K562 (cell line): Measurements from ENCODE around the gene SHOC1. TPM values are rescaled to one million over a fixed set of nuclear protein-coding genes. Genes with fewer than 3 reads are reported as not detected.

Experiments used
- ATAC-seq: fragments of 200-7000 bp; cut with Tn5 transposase; 3 replicates; pipeline ENCODE4 v1.9.1; 2020; ENCODE audit warnings: moderate library complexity
- BruUV-seq: library from RNA; stranded (reverse); fragments of 400-500 nt; replicated peaks from 2 replicates; lab custom pipeline; 2021; lab: Mats Ljungman, UMichigan
- CTCF ChIA-PET: fragments of 300-600 bp; formaldehyde crosslinking; extraction: SDS; loops from one replicate; lab custom pipeline; 2021; ENCODE audit warnings: low intra/inter-chr PET ratio; lab: Yijun Ruan, JAX
- POLR2A ChIA-PET: fragments of 300-600, 350-650 bp; sonication (Branson Sonifier 250); formaldehyde crosslinking; extraction: SDS; loops from one replicate; lab custom pipeline; 2021; ENCODE audit warnings: antibody characterized with exemption, inconsistent platforms; lab: Yijun Ruan, JAX
- DNase-seq, 4 experiments: peaks; one replicate each; pipeline versions ENCODE4 v3.0.0 to v3.0.0-alpha.2; 2011 to 2018; ENCODE audit warnings: low spot score in 3 of 4, mixed read lengths in 3 of 4; ENCODE audit errors: extremely low read depth in 1 of 4
- FAIRE-seq: peaks from 2 replicates; lab custom pipeline; 2011; peaks lifted over from hg19 to GRCh38; lab: Jason Lieb, UNC
- H2AFZ ChIP-seq: 2 replicates; pipeline ENCODE4 v1.6.0; 2011; ENCODE audit warnings: low read depth, low read length, control low read depth, inconsistent platforms
- H3K27ac ChIP-seq: fragments of 200-600 bp; 3 replicates; pipeline ENCODE4 v1.8.0; 2011; ENCODE audit warnings: low read depth, mild to moderate bottlenecking, control low read depth, inconsistent platforms, low read length, moderate library complexity, mixed read lengths; ENCODE audit errors: extremely low read depth
- H3K27me3 ChIP-seq, 2 experiments: fragments of 300-600 bp in 1 of 2; 2 replicates in 1 of 2; 3 replicates in 1 of 2; pipeline versions ENCODE4 v1.6.0 to v1.8.0; 2011; ENCODE audit warnings: inconsistent platforms in 2 of 2, low read length in 2 of 2, mild to moderate bottlenecking in 1 of 2, mixed read lengths in 1 of 2, moderate library complexity in 1 of 2; ENCODE audit not compliant: control insufficient read depth in 2 of 2, insufficient read depth in 2 of 2
- H3K36me3 ChIP-seq: fragments of 300-600 bp; 3 replicates; pipeline ENCODE4 v1.8.0; 2011; ENCODE audit warnings: mild to moderate bottlenecking, low read length, inconsistent platforms; ENCODE audit not compliant: control insufficient read depth, insufficient read depth
- H3K4me1 ChIP-seq, 2 experiments: fragments of 200-600 bp in 1 of 2; replicated peaks in 1 of 2; 2 replicates in 1 of 2; 3 replicates in 1 of 2; pipeline versions ENCODE4 v1.5.1 to v1.8.0; 2011; ENCODE audit warnings: inconsistent platforms in 2 of 2, low read length in 2 of 2, mild to moderate bottlenecking in 1 of 2, mixed read lengths in 1 of 2, moderate library complexity in 1 of 2; ENCODE audit not compliant: control insufficient read depth in 2 of 2, insufficient read depth in 2 of 2
- H3K4me2 ChIP-seq: 2 replicates; pipeline ENCODE4 v1.6.1; 2011; ENCODE audit warnings: low read length, control low read depth, inconsistent platforms, mixed read lengths; ENCODE audit not compliant: insufficient read depth
- H3K4me3 ChIP-seq: fragments of 200-600 bp; sonication (generic), shearing (Covaris generic); 2 replicates; pipeline ENCODE4 v1.5.1; 2016; ENCODE audit warnings: control low read depth, inconsistent platforms
- H3K79me2 ChIP-seq: fragments of 200-600 bp; 3 replicates; pipeline ENCODE4 v1.8.0; 2011; ENCODE audit warnings: low read length, inconsistent platforms; ENCODE audit not compliant: control insufficient read depth, insufficient read depth
- H3K9ac ChIP-seq, 2 experiments: 2 replicates each; pipeline versions ENCODE4 v1.6.0 to v1.6.1; 2011; ENCODE audit warnings: low read depth in 2 of 2, low read length in 2 of 2, control low read depth in 1 of 2, inconsistent platforms in 1 of 2, mild to moderate bottlenecking in 1 of 2, mixed read lengths in 1 of 2; ENCODE audit not compliant: insufficient read depth in 1 of 2
- H3K9me1 ChIP-seq: one replicate; pipeline ENCODE4 v1.6.0; 2011; ENCODE audit warnings: inconsistent platforms, mild to moderate bottlenecking, low read length, moderate library complexity; ENCODE audit not compliant: control insufficient read depth, insufficient read depth
- H3K9me3 ChIP-seq: replicated peaks from 2 replicates; pipeline ENCODE4 v1.5.1; 2011; ENCODE audit warnings: low read depth, low read length, inconsistent platforms; ENCODE audit not compliant: control insufficient read depth, insufficient read depth
- H4K20me1 ChIP-seq: replicated peaks from 2 replicates; pipeline ENCODE4 v1.6.1; 2011; ENCODE audit warnings: low read length, inconsistent platforms, mixed read lengths; ENCODE audit not compliant: control insufficient read depth, insufficient read depth
- ADNP ChIP-seq: fragments of 200-800 bp; sonication (Bioruptor generic); IDR thresholded peaks from 2 replicates; pipeline ENCODE4 v1.6.1; 2016; ENCODE audit warnings: missing genetic modification characterization, missing compliant biosample characterization
- CBFA2T3 ChIP-seq: fragments of 450-650 bp; IDR thresholded peaks from 2 replicates; pipeline ENCODE4 v1.6.1; 2017
- CC2D1A ChIP-seq: fragments of 450-650 bp; IDR thresholded peaks from 2 replicates; pipeline ENCODE4 v1.6.1; 2017; ENCODE audit warnings: mild to moderate bottlenecking
- KLF6 ChIP-seq: fragments of 250-450 bp; sonication (Bioruptor Pico); IDR thresholded peaks from 2 replicates; pipeline ENCODE4 v1.4.0; 2020; ENCODE audit warnings: mild to moderate bottlenecking, moderate library complexity, borderline replicate concordance
- PHF8 ChIP-seq: fragments of 200-600 bp; sonication (generic); IDR thresholded peaks from 2 replicates; pipeline ENCODE4 v1.6.1; 2012; ENCODE audit warnings: mixed run types, mild to moderate bottlenecking, inconsistent platforms, low read length, moderate library complexity, borderline replicate concordance
- POLR2H ChIP-seq: IDR thresholded peaks from 2 replicates; pipeline ENCODE4 v1.6.1; 2016; ENCODE audit warnings: missing genetic modification characterization, low read depth, mild to moderate bottlenecking, control low read depth, missing compliant biosample characterization, moderate library complexity
- RAD21 ChIP-seq, 2 experiments: fragments of 250-450 bp in 1 of 2; fragments of 450-650 bp in 1 of 2; sonication (Bioruptor Pico) in 1 of 2; formaldehyde crosslinking in 1 of 2; IDR thresholded peaks in 1 of 2; conservative IDR thresholded peaks in 1 of 2; 2 replicates each; pipeline versions ENCODE4 v1.4.0 to v1.8.0; 2020 to 2022; ENCODE audit warnings: mild to moderate bottlenecking in 2 of 2, moderate library complexity in 1 of 2
- SMARCE1 ChIP-seq: fragments of 450-650 bp; IDR thresholded peaks from 2 replicates; pipeline ENCODE4 v1.7.1; 2016; ENCODE audit warnings: mild to moderate bottlenecking
- SMC3 ChIP-seq: conservative IDR thresholded peaks from 2 replicates; pipeline ENCODE4 v1.6.1; 2011; ENCODE audit warnings: low read depth, low read length, improper control_type of control experiment; ENCODE audit not compliant: insufficient read depth
- SOX6 ChIP-seq: fragments of 450-650 bp; IDR thresholded peaks from 2 replicates; pipeline ENCODE4 v1.6.1; 2014; ENCODE audit warnings: mild to moderate bottlenecking
- SRSF1 ChIP-seq: fragments of 200-400 bp; formaldehyde crosslinking; IDR thresholded peaks from 2 replicates; pipeline ENCODE4 v1.6.1; 2017; ENCODE audit warnings: mild to moderate bottlenecking, low read depth, low read length, moderate library complexity
- TRIM24 ChIP-seq, 2 experiments: fragments of 450-650 bp; IDR thresholded peaks; 2 replicates each; pipeline ENCODE4 v1.6.1; 2016
- TRIM25 ChIP-seq: fragments of 450-650 bp; IDR thresholded peaks from 2 replicates; pipeline ENCODE4 v1.7.0; 2016; ENCODE audit warnings: borderline replicate concordance
- YY1 ChIP-seq, 3 experiments: IDR thresholded peaks; 2 replicates each; pipeline ENCODE4 v1.6.1; 2011; ENCODE audit warnings: low read length in 2 of 3, mild to moderate bottlenecking in 2 of 3, moderate library complexity in 2 of 3, borderline replicate concordance in 1 of 3, control low read depth in 1 of 3, low read depth in 1 of 3; ENCODE audit not compliant: insufficient read depth in 3 of 3, insufficient replicate concordance in 2 of 3, control insufficient read depth in 1 of 3, insufficient read length in 1 of 3; ENCODE audit errors: extremely low read depth in 1 of 3
- ZNF76 ChIP-seq: fragments of 250-450 bp; sonication (Bioruptor Pico); IDR thresholded peaks from 2 replicates; pipeline ENCODE4 v1.4.0; 2020; ENCODE audit warnings: mild to moderate bottlenecking, moderate library complexity, borderline replicate concordance
- ZZZ3 ChIP-seq: fragments of 450-650 bp; IDR thresholded peaks from 2 replicates; pipeline ENCODE4 v1.6.1; 2016; ENCODE audit warnings: antibody characterized with exemption, mild to moderate bottlenecking, moderate library complexity
- WGBS: fragments of 100-300 bp; shearing (Covaris generic); methylation state at CpG from one replicate; pipeline ENCODE4 v1.1.6; 2016; ENCODE audit warnings: low coverage, mixed read lengths; ENCODE audit not compliant: insufficient coverage; ENCODE audit errors: missing lambda C conversion rate; 5-methylcytosine and 5-hydroxymethylcytosine counted together
- in situ Hi-C: fragments of 300-500 bp; cut with MboI; formaldehyde crosslinking; loops from 4 replicates; pipeline ENCODE4 v1.15.0; 2018; ENCODE audit warnings: inconsistent platforms, mixed read lengths
- intact Hi-C: fragments of 100-400 bp; cut with micrococcal nuclease; formaldehyde crosslinking; loops from 2 replicates; pipeline ENCODE4 v1.14.2; 2022
- polyA plus RNA-seq, 8 experiments: library from polyadenylated mRNA; depleted of rRNA in 4 of 8; stranded (reverse) in 5 of 8; unstranded in 3 of 8; fragments of >200 nt; fragmentation: Nextera tagmentation in 2 of 8; fragmentation: Illumina TruSeq in 1 of 8; extraction: Ambion mirVana in 2 of 8; extraction: Trizol in 1 of 8; gene quantifications; 2 replicates each; pipeline versions ENCODE4 v1.2.1 to v1.2.3, GENCODE V29; 2011 to 2014; ENCODE audit warnings: inconsistent platforms in 1 of 8, missing spikeins in 1 of 8
- total RNA-seq, 7 experiments: library from RNA; depleted of rRNA in 6 of 7; stranded (reverse); fragments of >200 nt in 6 of 7; fragmentation: Illumina TruSeq in 2 of 7; extraction: Trizol in 2 of 7; gene quantifications; 2 replicates each; pipeline versions ENCODE4 v1.2.1 to v1.2.3, GENCODE V29; 2011 to 2021; ENCODE audit warnings: low replicate concordance in 1 of 7
- TF ChIP-seq, protein P1 (sequence below): fragments of 450-650 bp; IDR thresholded peaks from 2 replicates; pipeline ENCODE4 v1.6.1; 2016

Gene SHOC1
- total and polyA plus RNA-seq, 9 of the 15 experiments (the other 6 are each of a cell fraction or from before 2014, with no cell fraction given): 0.03 to 0.09 (median 0.04) TPM; not detected in 6

DNA sequence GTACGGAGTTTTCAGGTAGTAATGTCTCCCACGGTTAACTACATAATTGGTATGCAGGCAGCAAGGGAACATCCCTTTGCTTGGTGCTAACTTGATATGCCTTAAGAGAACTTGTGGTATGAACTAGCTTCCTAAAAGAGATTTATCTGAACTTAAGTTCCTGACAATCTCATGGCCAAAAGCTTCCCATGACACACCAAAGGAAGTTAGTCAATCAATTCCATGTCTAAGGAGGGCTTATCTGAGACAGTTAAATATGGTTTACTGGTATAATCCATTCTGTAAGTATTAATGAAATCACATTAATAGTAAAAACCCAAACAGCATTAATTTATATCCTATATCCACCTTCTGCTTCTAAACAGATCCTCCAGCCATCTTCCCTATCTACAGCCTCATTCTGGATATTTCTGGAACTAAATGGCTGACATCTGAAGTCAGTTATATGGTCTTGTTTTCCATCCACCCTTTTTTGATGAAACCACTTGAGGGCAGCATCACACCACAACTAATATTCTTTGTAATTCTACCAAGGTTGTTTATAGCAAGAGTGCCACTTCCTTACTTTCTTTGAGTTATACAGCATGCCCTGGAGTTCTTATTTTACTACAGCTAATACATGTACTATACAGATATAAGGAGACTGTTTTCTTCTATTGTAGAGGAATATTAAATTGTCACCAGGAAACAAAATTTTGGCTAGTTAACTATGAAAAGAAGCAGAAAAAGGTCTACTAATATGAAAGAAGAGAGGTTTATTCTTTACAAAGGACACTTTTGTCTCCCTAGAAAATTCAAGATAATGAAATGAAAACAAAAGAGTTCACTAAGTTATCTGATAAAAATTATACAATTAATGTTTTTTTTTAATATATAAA lies 34.7 kb downstream of the SHOC1 start:
- no peaks in the 10 kb centered on the region for H3K27me3 ChIP-seq
- no peaks in the 10 kb centered on the region for H3K36me3 ChIP-seq
- H3K9ac ChIP-seq: no peak overlapping the region
- no peak overlapping the region for H3K4me2 ChIP-seq
- peak overlapping the region; percentile 4; the same call in 1 of the 3 replicates for H3K27ac ChIP-seq
- FAIRE-seq (peak; percentile 95), DNase-seq (peak; percentile 17 to 83 (median 35)), ATAC-seq (peak; percentile 95)
- H2AFZ ChIP-seq: peak overlapping the region; percentile 73
- ChIA-PET CTCF (interaction anchor here (0.6 to 2.8 kb wide), 6 partner anchors 261 to 1594 kb away, joined by 3 to 38 read pairs (median 4); no protein-coding TSS in a partner anchor), POLR2A (no interaction called here)
- no peak overlapping the region for H3K4me3 ChIP-seq
- BruUV-seq: no TSS peak
- no peaks in the 10 kb centered on the region for H3K9me3 ChIP-seq
- no peaks in the 10 kb centered on the region for H3K4me1 ChIP-seq
- no peaks in the 10 kb centered on the region for H3K9me1 ChIP-seq
- WGBS: 32% methylated on average over 2 of the region's 2 CpGs
- in situ Hi-C loops (loop anchor here (5.0 kb wide), 2 partner anchors 317 to 602 kb away; no protein-coding TSS in a partner anchor), intact Hi-C loops (loop anchor here (1.0 to 5.0 kb wide), 5 partner anchors 67 to 601 kb away; partner anchors contain the start of gene UGCG)
- no peaks in the 10 kb centered on the region for H4K20me1 ChIP-seq
- H3K79me2 ChIP-seq: no peaks in the 10 kb centered on the region
- peak; percentile 41; the same call in 1 of the 2 replicates for TF ChIP-seq CC2D1A
- no peak for TF ChIP-seq PHF8
- no peak for TF ChIP-seq SMARCE1
- peak; percentile 43; the same call in 1 of the 2 replicates for TF ChIP-seq ADNP (tag)
- TF ChIP-seq SMC3: peak; percentile 64; the same call in 1 of the 2 replicates
- TF ChIP-seq ZNF76 (CRISPR knock-in tag): no peak
- TF ChIP-seq SOX6: no peak; the same call in 1 of the 2 replicates
- TF ChIP-seq POLR2H (tag): peak; percentile 51; the same call in 1 of the 2 replicates
- no peak for TF ChIP-seq TRIM25
- TF ChIP-seq KLF6 (CRISPR knock-in tag): no peak
- TF ChIP-seq TRIM24 (IDR thresholded peaks at IDR 0.05): no peak
- peak; percentile 95 to 97 for TF ChIP-seq RAD21 (CRISPR knock-in tag; conservative IDR thresholded peaks at IDR 0.05 in 1 of 2, IDR thresholded peaks at IDR 0.05 in 1 of 2)
- no peak for TF ChIP-seq CBFA2T3
- 0 out of 2 replicates have a peak, but pooled peaks have one; percentile 18 for TF ChIP-seq ZZZ3
- TF ChIP-seq YY1 (IDR thresholded peaks at IDR 0.05; ENCODE audit: borderline replicate concordance in 1 of 3, control insufficient read depth in 1 of 3, extremely low read depth in 1 of 3, insufficient read depth in 3 of 3, insufficient read length in 1 of 3, insufficient replicate concordance in 2 of 3, low read depth in 1 of 3, low read length in 2 of 3): peak in 1 of 3 experiments; percentile 49
- no peak for TF ChIP-seq SRSF1
- TF ChIP-seq, protein P1, sequence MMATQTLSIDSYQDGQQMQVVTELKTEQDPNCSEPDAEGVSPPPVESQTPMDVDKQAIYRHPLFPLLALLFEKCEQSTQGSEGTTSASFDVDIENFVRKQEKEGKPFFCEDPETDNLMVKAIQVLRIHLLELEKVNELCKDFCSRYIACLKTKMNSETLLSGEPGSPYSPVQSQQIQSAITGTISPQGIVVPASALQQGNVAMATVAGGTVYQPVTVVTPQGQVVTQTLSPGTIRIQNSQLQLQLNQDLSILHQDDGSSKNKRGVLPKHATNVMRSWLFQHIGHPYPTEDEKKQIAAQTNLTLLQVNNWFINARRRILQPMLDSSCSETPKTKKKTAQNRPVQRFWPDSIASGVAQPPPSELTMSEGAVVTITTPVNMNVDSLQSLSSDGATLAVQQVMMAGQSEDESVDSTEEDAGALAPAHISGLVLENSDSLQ: peak; percentile 42; the same call in 1 of the 2 replicates
